ENCODE data around the gene TRIM67. TPM values are rescaled to one million over a fixed set of nuclear protein-coding genes. Genes with fewer than 3 reads are reported as not detected.
A peak's percentile ranks its signal among the peaks of the same experiment; 100 is the strongest.

Gene TRIM67
- total and polyA plus RNA-seq, 9 of the 15 experiments (the other 6 are each of a cell fraction or from before 2014, with no cell fraction given): 0.04 to 0.60 (median 0.31) TPM

DNA sequence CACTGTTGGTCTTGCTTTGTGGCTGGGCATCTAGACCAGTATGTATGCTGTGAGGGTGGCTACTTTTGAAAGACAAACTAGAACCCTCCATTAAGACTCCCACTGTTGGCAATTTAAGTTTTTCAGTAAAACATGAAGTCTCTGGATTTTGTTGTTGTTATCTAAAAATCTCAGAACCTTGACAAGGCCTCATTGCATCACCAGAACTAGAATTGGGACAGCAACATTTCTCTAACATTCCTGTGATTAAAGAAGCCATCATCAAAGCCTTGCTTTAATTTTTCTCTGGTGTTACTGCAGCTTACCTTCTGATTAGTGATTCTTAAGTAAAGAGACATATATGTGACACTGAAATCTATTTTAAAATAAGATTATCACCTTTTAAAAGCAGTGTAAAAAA lies 4.5 kb downstream of the TRIM67 start (continued):
- TF ChIP-seq HNRNPH1 (optimal IDR thresholded peaks at IDR 0.05; ENCODE audit: low read depth, low read length) (no peak), MYBL2 (IDR thresholded peaks at IDR 0.05; ENCODE audit: low read depth) (no peak), MYBL2 (CRISPR knock-in tag; IDR thresholded peaks at IDR 0.05; ENCODE audit: borderline replicate concordance) (no peak), TGIF2 (CRISPR knock-in tag; IDR thresholded peaks at IDR 0.05) (no peak)

DNA sequence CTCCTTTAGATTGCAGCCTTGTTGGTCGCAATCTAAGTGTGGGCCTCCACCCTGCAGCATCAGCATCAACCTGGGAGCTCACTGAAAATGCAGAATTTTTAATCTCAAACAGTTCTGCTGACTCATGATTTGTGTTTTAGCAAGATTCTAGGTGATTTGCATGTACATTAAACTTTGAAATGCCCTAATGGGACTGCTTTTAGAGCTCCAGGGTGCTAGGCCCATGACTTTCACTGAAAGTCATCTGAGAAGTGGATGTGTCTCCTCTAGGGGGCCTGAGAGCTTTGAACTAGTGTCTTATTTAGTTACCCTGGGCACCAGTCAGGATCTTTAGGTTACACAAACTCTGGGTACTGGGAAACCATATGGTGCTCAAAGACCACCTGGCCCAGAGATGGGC lies 9.0 kb downstream of the TRIM67 start:
- ChIA-PET POLR2A (interaction anchor here (0.7 to 1.4 kb wide), 4 partner anchors 8 to 1329 kb away, joined by 3 to 4 read pairs (median 3); no protein-coding TSS in a partner anchor), CTCF (ENCODE audit: low intra/inter-chr PET ratio) (no interaction called here)
- no peaks in the 10 kb centered on the region for H3K9me3 ChIP-seq (replicated peaks; ENCODE audit: control insufficient read depth, insufficient read depth, low read depth, low read length)
- 100% methylated on average over 1 of the region's 1 CpG for WGBS (ENCODE audit: insufficient coverage, low coverage, missing lambda C conversion rate)
- H3K4me2 ChIP-seq (ENCODE audit: insufficient read depth, low read length): no peak overlapping the region
- in situ Hi-C loops (cut with MboI): no loop called here
- no peaks in the 10 kb centered on the region for H3K9me1 ChIP-seq (ENCODE audit: control insufficient read depth, insufficient read depth, low read length)
- no peak overlapping the region for H2AFZ ChIP-seq (ENCODE audit: low read depth, low read length)
- no peak overlapping the region for H3K27ac ChIP-seq (ENCODE audit: extremely low read depth, low read depth, low read length)
- H3K36me3 ChIP-seq (ENCODE audit: control insufficient read depth, insufficient read depth, low read length): no peaks in the 10 kb centered on the region
- H3K27me3 ChIP-seq (ENCODE audit: control insufficient read depth in 2 of 2, insufficient read depth in 2 of 2, low read length in 2 of 2): peaks cover 10 to 12% of the 10 kb centered on the region in 2 experiments; a peak in 4 of 5 replicates
- peak in 2 of 4 experiments; percentile 43 to 50 for DNase-seq (ENCODE audit: extremely low read depth in 1 of 4, low spot score in 3 of 4)
- intact Hi-C loops (cut with micrococcal nuclease): no loop called here
- peaks cover 0 to 4% of the 10 kb centered on the region in 2 experiments; a peak in 1 of 5 replicates for H3K4me1 ChIP-seq (replicated peaks in 1 of 2; ENCODE audit: control insufficient read depth in 2 of 2, insufficient read depth in 2 of 2, low read length in 2 of 2)
- FAIRE-seq: peak; percentile 15
- no TSS peak for BruUV-seq (replicated peaks)
- no peak overlapping the region for H3K9ac ChIP-seq (ENCODE audit: insufficient read depth in 1 of 2, low read depth in 2 of 2, low read length in 2 of 2)
- H3K79me2 ChIP-seq (ENCODE audit: control insufficient read depth, insufficient read depth, low read length): no peaks in the 10 kb centered on the region
- H4K20me1 ChIP-seq (replicated peaks; ENCODE audit: control insufficient read depth, insufficient read depth, low read length): no peaks in the 10 kb centered on the region
- no peak overlapping the region for H3K4me3 ChIP-seq
- peak; percentile 86 for ATAC-seq
- TF ChIP-seq ZNF764 (CRISPR knock-in tag; IDR thresholded peaks at IDR 0.05; ENCODE audit: low read depth) (no peak), ZNF785 (CRISPR knock-in tag; IDR thresholded peaks at IDR 0.05) (no peak), MAFK (IDR thresholded peaks at IDR 0.05; ENCODE audit: low read length) (peak; percentile 87), HDGF (IDR thresholded peaks at IDR 0.05) (no peak), RAD51 (IDR thresholded peaks at IDR 0.05; ENCODE audit: borderline replicate concordance, low read depth) (no peak), BACH1 (tag; IDR thresholded peaks at IDR 0.05) (no peak), ZNF41 (CRISPR knock-in tag; conservative IDR thresholded peaks at IDR 0.05) (no peak)
- TF ChIP-seq, protein P1, sequence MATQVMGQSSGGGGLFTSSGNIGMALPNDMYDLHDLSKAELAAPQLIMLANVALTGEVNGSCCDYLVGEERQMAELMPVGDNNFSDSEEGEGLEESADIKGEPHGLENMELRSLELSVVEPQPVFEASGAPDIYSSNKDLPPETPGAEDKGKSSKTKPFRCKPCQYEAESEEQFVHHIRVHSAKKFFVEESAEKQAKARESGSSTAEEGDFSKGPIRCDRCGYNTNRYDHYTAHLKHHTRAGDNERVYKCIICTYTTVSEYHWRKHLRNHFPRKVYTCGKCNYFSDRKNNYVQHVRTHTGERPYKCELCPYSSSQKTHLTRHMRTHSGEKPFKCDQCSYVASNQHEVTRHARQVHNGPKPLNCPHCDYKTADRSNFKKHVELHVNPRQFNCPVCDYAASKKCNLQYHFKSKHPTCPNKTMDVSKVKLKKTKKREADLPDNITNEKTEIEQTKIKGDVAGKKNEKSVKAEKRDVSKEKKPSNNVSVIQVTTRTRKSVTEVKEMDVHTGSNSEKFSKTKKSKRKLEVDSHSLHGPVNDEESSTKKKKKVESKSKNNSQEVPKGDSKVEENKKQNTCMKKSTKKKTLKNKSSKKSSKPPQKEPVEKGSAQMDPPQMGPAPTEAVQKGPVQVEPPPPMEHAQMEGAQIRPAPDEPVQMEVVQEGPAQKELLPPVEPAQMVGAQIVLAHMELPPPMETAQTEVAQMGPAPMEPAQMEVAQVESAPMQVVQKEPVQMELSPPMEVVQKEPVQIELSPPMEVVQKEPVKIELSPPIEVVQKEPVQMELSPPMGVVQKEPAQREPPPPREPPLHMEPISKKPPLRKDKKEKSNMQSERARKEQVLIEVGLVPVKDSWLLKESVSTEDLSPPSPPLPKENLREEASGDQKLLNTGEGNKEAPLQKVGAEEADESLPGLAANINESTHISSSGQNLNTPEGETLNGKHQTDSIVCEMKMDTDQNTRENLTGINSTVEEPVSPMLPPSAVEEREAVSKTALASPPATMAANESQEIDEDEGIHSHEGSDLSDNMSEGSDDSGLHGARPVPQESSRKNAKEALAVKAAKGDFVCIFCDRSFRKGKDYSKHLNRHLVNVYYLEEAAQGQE (IDR thresholded peaks at IDR 0.05; ENCODE audit: borderline replicate concordance): peak; percentile 6; the same call in 1 of the 2 replicates
- TF ChIP-seq, protein P1 (CRISPR knock-in tag; IDR thresholded peaks at IDR 0.05; ENCODE audit: low read depth): no peak

All from K562 (cell line).